HG03066 (cell line): ENCODE results near the gene GALNT10.

Source experiments
- ATAC-seq: cut with Tn5 transposase; IDR thresholded peaks from one replicate; pipeline ENCODE4 v1.9.1; 2021; ENCODE audit warnings: low read depth; ENCODE audit not compliant: unreplicated experiment

Gene GALNT10

GRCh38 chr5:154395407-154396106 is 205.0 kb downstream of the GALNT10 start:
- ATAC-seq, result no peak

GRCh38 chr5:154396128-154396527 is 205.6 kb downstream of the GALNT10 start:
- no peak for ATAC-seq

GRCh38 chr5:154397652-154398406 is 207.3 kb downstream of the GALNT10 start:
- ATAC-seq, result no peak

GRCh38 chr5:154400678-154401077 is 210.1 kb downstream of the GALNT10 start:
- ATAC-seq, result no peak

GRCh38 chr5:154401355-154401754 is 210.8 kb downstream of the GALNT10 start:
- ATAC-seq, result no peak

GRCh38 chr5:154401931-154402330 is 211.4 kb downstream of the GALNT10 start:
- no peak for ATAC-seq

GRCh38 chr5:154402611-154403010 is 212.1 kb downstream of the GALNT10 start:
- ATAC-seq, result no peak

- ATAC-seq, result no peak
Observed at GRCh38 chr5:154403234-154403633, 212.7 kb downstream of the GALNT10 start.

- ATAC-seq, result no peak
Observed at GRCh38 chr5:154403776-154404387, 213.3 kb downstream of the GALNT10 start.

GRCh38 chr5:154405078-154405792 is 214.7 kb downstream of the GALNT10 start:
- ATAC-seq, result peak; percentile 98

GRCh38 chr5:154406231-154406630 is 215.7 kb downstream of the GALNT10 start:
- no peak for ATAC-seq

GRCh38 chr5:154406826-154407225 is 216.3 kb downstream of the GALNT10 start:
- ATAC-seq, result no peak

GRCh38 chr5:154408811-154409210 is 218.3 kb downstream of the GALNT10 start:
- ATAC-seq, result no peak

GRCh38 chr5:154409230-154409840 is 218.8 kb downstream of the GALNT10 start:
- ATAC-seq, result no peak

- no peak for ATAC-seq
Observed at GRCh38 chr5:154410008-154410407, 219.5 kb downstream of the GALNT10 start.

- no peak for ATAC-seq
Observed at GRCh38 chr5:154410786-154411185, 220.3 kb downstream of the GALNT10 start.

GRCh38 chr5:154411338-154411737 is 220.8 kb downstream of the GALNT10 start:
- ATAC-seq, result no peak

- no peak for ATAC-seq
Observed at GRCh38 chr5:154412316-154412715, 221.8 kb downstream of the GALNT10 start.

- no peak for ATAC-seq
Observed at GRCh38 chr5:154412925-154413324, 222.4 kb downstream of the GALNT10 start.

GRCh38 chr5:154415114-154415513 is 224.6 kb downstream of the GALNT10 start:
- ATAC-seq, result no peak
